Natural killer cell treated with Interleukin-12 subunit alpha and Interleukin-12 subunit beta and Interleukin-15 and Interleukin-18, amount 100 ng/mL, for 72 hours (primary cell): Measurements from ENCODE around the gene TTC33. TPM values are rescaled to one million over a fixed set of nuclear protein-coding genes. Genes with fewer than 3 reads are reported as not detected.
"Not testable (repeated sequence)": the region's sequence is repeated elsewhere in the genome, so short reads cannot be mapped to it uniquely, and the experiment has no call there.

Experiments used
- ATAC-seq, 2 donors: fragments of 150-1000 bp; cut with Tn5 transposase in 1 of 2; sonication (Bioruptor Pico), chemical (Tn5 transposase) in 1 of 2; 2 replicates each; pipeline ENCODE4 v1.10.0; 2021
- DNase-seq: peaks from one replicate; pipeline ENCODE4 v3.0.0; 2022; ENCODE audit warnings: low spot score
- H3K27ac Mint-ChIP-seq, 2 donors: 1 replicate in 1 of 2; 2 replicates in 1 of 2; pipeline ENCODE4 v1.8.0; 2022; ENCODE audit warnings: mixed read lengths in 2 of 2, mild to moderate bottlenecking in 1 of 2, moderate library complexity in 1 of 2
- H3K27me3 Mint-ChIP-seq, 2 donors: 1 replicate in 1 of 2; 2 replicates in 1 of 2; pipeline ENCODE4 v1.8.0; 2022; ENCODE audit warnings: mixed read lengths in 2 of 2
- H3K36me3 Mint-ChIP-seq: one replicate; pipeline ENCODE4 v1.8.0; 2022; ENCODE audit warnings: mixed read lengths
- H3K4me1 Mint-ChIP-seq, 2 donors: 1 replicate in 1 of 2; 2 replicates in 1 of 2; pipeline ENCODE4 v1.8.0; 2022; ENCODE audit warnings: low read depth in 2 of 2, mixed read lengths in 2 of 2, mild to moderate bottlenecking in 1 of 2
- H3K4me3 Mint-ChIP-seq: one replicate; pipeline ENCODE4 v1.8.0; 2022; ENCODE audit warnings: mixed read lengths
- H3K9me3 Mint-ChIP-seq: 2 replicates; pipeline ENCODE4 v1.8.0; 2022; ENCODE audit warnings: mixed read lengths
- total RNA-seq, 2 donors: library from RNA; stranded (reverse); gene quantifications; one replicate each; pipeline ENCODE4 v1.2.3, GENCODE V29; 2022

Gene TTC33
- total RNA-seq, 2 donors from 2014 or later = 13.5 to 16.9 TPM

DNA sequence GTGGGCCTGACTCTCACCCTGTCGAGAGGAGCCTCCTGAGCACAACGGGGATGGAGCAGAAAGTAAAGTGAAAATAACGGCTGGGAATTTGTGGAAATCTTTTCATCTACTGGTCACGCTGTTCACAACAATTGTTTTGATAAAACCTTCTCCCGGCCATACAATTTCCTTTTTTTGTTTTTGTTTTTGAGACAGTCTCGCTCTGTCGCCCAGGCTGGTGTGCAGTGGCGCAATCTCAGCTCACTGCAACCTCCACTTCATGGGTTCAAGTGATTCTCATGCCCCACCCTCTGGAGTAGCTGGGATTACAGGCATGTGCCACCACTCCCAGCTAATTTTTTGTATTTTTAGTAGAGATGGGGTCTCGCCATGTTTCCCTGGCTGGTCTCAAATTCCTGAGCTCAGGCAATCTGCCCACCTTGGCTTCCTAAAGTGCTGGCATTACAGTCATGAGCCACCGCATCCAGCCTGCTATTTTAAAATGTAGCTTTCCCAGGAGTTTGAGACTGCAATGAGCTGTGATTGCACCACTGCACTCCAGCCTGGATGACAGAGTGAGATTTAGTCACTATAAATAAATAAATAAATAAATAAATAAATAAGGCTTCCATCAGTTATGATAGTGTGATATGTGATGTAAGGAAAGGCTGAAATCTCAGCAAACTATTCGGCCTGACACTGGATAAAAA, 149.5 kb downstream of the TTC33 start:
- H3K4me3 Mint-ChIP-seq = no peak overlapping the region
- ATAC-seq = no peak

DNA sequence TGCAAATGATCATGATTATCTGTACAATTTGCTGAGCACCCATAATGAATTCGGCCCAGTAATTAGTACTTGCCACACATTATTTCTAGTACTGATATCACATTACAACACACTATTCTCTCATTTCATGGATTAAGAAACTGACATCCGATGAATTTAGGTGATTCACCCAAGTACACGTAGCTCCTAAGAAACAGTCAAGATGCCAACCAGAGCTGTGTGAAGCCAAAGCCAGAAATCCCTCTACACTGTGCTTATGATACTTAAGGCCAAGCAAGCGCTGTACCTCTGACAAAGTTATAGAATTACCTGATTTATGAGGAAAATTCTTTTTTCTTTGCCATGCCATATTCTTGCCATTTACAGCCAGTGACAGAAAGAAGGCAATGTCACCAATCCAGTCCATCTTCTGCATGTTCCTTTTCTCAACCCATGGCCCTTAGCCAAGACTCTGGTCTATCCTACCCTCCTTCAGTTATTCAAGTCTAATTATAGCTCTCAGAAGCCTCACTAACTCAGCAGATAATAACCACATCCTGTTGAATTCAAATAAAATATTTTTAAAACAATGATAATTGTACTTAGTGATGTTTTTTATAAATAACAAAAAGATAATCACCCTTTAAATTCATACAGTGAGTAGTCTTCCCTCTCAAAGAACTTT, 150.3 kb downstream of the TTC33 start:
- Mint-ChIP-seq H3K4me1 (peaks cover 22 to 27% of the 10 kb centered on the region in 2 donors), H3K27ac (peak overlapping the region in 1 of 2 donors; percentile 18), H3K4me3 (peak overlapping the region; percentile 11), H3K9me3 (no peaks in the 10 kb centered on the region), H3K36me3 (no peaks in the 10 kb centered on the region), H3K27me3 (no peaks in the 10 kb centered on the region)
- DNase-seq = no peak
- no peak for ATAC-seq

More for the DNA sequence above, 149.5 kb downstream of the TTC33 start:
- Mint-ChIP-seq H3K9me3 (no peaks in the 10 kb centered on the region), H3K36me3 (no peaks in the 10 kb centered on the region), H3K27me3 (no peaks in the 10 kb centered on the region), H3K27ac (peak overlapping the region in 1 of 2 donors; percentile 35), H3K4me1 (peaks cover 22 to 27% of the 10 kb centered on the region in 2 donors)
- DNase-seq = no peak

DNA sequence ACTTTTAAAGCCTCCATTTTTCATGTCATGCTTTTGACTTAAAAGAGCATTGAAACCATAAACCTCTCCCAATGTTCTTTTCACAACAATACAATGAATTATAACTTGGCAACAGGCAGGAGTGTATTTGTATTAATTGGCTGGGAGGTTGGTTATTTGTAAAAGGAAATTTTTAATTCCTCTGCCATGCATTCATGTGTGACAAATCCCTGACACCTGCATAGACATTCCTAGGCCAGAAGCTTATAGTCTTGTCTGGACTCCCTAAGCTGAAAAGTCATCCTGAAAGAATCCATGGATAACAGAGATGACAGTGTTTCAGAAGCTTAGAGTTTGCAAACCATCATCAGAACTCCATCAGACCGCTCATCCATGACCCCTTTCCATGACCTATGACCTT, 152.4 kb downstream of the TTC33 start:
- no peaks in the 10 kb centered on the region for H3K9me3 Mint-ChIP-seq
- peaks cover 24 to 32% of the 10 kb centered on the region in 2 donors for H3K4me1 Mint-ChIP-seq
- no peak overlapping the region for H3K27ac Mint-ChIP-seq
- no peak overlapping the region for H3K4me3 Mint-ChIP-seq
- peaks cover 0 to 5% of the 10 kb centered on the region in 2 donors for H3K27me3 Mint-ChIP-seq
- DNase-seq (no peak), ATAC-seq (no peak)
- no peaks in the 10 kb centered on the region for H3K36me3 Mint-ChIP-seq

DNA sequence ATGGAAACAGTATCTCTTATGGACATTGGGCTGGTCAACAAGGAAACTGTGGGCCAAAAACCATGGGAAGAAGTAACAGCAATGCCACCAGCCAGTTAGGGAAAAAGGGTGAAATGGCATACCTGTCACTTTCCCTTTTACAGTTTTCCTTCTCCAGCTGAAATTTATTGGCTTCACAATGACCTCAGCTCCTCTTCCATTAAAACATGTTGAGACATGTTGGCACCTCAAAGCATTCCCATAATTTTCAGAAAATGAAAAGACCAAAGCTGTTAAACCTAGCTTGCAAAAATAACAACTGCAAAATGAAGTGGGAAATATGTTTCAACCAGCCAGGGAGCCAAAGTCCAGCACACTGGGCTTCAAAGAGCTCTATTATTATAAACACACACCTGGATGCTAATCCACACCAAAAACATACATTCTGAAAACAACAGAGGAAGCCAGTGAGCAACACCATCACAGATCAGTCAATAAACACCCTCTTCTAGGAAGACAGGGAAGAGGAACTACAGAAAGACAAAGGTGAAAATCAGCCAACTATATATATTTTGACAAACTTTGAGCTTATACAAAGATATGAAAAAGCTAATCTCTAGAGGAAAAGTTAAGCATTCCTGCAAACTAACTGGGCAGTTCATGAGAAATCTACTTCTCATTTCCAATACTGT, 154.4 kb downstream of the TTC33 start:
- ATAC-seq = no peak
- H3K4me3 Mint-ChIP-seq = no peak overlapping the region
- peaks cover 9 to 14% of the 10 kb centered on the region in 2 donors for H3K27me3 Mint-ChIP-seq
- H3K27ac Mint-ChIP-seq = no peak overlapping the region
- no peak for DNase-seq
- peaks cover 17 to 23% of the 10 kb centered on the region in 2 donors for H3K4me1 Mint-ChIP-seq
- H3K36me3 Mint-ChIP-seq = no peaks in the 10 kb centered on the region
- H3K9me3 Mint-ChIP-seq = no peaks in the 10 kb centered on the region

DNA sequence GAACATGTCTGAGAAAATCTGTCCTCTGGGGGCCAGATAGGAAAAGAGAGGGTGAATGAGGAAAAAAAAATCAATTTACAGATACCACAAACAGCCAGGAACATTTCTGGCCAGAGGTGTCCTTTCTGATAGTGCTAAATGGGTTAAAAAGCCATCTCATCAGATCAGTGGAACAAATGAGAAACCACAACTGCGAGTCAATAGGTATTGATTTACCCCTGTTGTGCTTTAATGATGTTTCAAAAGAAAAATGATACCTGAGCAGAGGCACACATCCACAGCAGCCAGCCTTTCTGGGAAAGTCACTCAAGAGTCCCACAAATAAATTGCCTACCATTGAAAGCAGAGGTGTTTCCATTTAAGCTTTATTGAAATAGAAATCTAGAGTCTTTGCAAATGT, 155.4 kb downstream of the TTC33 start:
- no peaks in the 10 kb centered on the region for H3K9me3 Mint-ChIP-seq
- no peaks in the 10 kb centered on the region for H3K36me3 Mint-ChIP-seq
- no peak overlapping the region for H3K4me3 Mint-ChIP-seq
- DNase-seq (no peak), ATAC-seq (no peak)
- H3K27ac Mint-ChIP-seq = no peak overlapping the region
- peaks cover 9 to 14% of the 10 kb centered on the region in 2 donors for H3K27me3 Mint-ChIP-seq
- peaks cover 9 to 13% of the 10 kb centered on the region in 2 donors for H3K4me1 Mint-ChIP-seq

DNA sequence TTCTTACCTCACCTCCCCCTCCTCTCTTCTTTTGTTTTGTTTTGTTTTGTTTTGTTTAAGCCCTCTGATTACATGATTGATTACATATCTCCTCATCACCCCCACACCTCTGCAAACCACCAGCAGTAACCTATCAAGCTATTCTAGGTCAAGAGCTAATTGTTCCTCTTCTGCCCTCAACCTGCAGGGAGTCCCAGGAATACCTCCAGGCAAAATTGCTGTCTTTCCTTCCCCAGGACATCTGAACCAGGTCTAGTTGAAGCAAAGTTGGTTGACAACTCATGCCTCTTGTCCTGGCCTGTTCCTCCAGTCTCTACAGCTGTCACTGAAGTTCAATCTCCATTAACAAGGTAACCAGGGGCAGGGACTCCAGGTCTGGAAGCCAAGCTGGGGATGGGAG, 156.1 kb downstream of the TTC33 start:
- peaks cover 6 to 12% of the 10 kb centered on the region in 2 donors for H3K4me1 Mint-ChIP-seq
- DNase-seq (no peak), ATAC-seq (no peak)
- H3K27ac Mint-ChIP-seq = no peak overlapping the region
- H3K36me3 Mint-ChIP-seq = peaks cover 3% of the 10 kb centered on the region
- peaks cover 9 to 14% of the 10 kb centered on the region in 2 donors for H3K27me3 Mint-ChIP-seq
- H3K4me3 Mint-ChIP-seq = no peak overlapping the region
- no peaks in the 10 kb centered on the region for H3K9me3 Mint-ChIP-seq

DNA sequence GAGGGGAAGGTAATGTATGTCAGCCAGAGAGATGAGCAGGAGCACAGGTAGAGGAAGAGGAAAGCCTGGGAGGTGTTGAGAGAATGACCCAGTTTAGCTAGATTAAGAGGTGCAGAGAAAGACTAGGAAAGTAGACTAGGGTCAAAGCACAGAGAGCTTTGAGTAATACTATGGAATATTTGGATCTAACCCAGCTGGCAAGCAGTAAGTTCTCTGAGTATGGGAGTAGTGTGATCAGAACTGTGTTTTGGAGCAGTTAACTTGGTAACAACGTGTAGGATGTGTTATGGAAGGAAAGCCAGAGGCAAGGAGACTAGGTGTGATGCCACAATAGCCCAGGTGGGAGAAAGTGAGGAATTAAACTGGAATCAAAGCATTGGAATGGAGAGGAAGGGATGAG, 160.9 kb downstream of the TTC33 start:
- Mint-ChIP-seq H3K27ac (no peak overlapping the region), H3K36me3 (peaks cover 6% of the 10 kb centered on the region), H3K9me3 (no peaks in the 10 kb centered on the region), H3K4me3 (no peak overlapping the region), H3K27me3 (peaks cover 9 to 14% of the 10 kb centered on the region in 2 donors), H3K4me1 (peaks cover 7 to 30% of the 10 kb centered on the region in 2 donors)
- no peak for DNase-seq
- ATAC-seq = no peak

DNA sequence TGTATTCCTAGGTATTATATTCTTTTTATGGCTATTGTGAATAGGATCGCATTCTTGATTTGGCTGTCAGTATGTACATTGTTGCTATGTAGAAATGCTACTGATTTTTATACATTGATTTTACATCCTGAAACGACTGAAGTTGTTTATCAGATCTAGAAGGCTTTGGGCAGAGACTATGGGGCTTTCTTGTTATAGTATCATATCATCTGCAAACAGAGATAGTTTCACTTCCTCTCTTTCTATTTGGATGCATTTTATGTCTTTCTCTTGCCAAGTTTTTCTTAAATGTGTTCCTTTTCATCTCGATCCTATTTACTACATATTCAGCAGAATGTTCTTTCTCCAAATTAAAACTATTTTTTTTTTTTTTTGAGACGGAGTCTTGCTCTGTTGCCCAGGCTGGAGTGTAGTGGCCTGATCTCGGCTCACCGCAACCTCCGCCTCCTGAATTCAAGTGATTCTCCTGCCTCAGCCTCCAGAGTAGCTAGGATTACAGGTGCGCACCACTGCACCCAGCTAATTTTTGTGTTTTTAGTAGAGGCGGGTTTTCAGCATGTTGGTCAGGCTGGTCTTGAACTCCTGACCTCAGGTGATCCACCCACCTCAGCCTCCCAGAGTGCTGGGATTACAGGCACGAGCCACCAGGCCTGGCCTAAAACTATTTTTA, 163.9 kb downstream of the TTC33 start:
- not testable (repeated sequence) for H3K9me3 Mint-ChIP-seq, ATAC-seq, H3K4me3 Mint-ChIP-seq, H3K36me3 Mint-ChIP-seq, DNase-seq, H3K27ac Mint-ChIP-seq, H3K27me3 Mint-ChIP-seq
- peaks cover 4 to 25% of the 10 kb centered on the region in 2 donors for H3K4me1 Mint-ChIP-seq

DNA sequence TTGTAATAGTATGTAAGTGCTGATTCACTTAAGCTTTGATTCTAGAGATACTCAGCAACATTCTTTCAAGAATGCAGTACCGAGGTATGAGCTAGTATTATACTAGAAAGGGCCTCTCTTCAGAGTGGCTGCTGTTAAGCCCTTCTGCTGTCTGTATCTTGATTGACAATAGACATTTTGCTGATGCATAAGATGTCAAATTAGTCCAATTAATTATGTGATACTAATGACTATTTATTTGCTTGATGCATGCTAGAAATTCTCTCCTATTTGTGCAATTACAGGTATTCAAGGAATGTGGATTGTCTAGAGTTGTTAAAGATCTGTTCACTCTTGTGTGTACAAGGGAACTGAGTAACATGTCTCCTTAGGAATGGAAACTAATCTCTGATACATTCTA, 168.4 kb downstream of the TTC33 start:
- Mint-ChIP-seq H3K27me3 (no peaks in the 10 kb centered on the region), H3K36me3 (peaks cover 8% of the 10 kb centered on the region), H3K4me3 (no peak overlapping the region), H3K27ac (no peak overlapping the region), H3K4me1 (peaks cover 4 to 20% of the 10 kb centered on the region in 2 donors), H3K9me3 (no peaks in the 10 kb centered on the region)
- ATAC-seq (no peak), DNase-seq (no peak)

DNA sequence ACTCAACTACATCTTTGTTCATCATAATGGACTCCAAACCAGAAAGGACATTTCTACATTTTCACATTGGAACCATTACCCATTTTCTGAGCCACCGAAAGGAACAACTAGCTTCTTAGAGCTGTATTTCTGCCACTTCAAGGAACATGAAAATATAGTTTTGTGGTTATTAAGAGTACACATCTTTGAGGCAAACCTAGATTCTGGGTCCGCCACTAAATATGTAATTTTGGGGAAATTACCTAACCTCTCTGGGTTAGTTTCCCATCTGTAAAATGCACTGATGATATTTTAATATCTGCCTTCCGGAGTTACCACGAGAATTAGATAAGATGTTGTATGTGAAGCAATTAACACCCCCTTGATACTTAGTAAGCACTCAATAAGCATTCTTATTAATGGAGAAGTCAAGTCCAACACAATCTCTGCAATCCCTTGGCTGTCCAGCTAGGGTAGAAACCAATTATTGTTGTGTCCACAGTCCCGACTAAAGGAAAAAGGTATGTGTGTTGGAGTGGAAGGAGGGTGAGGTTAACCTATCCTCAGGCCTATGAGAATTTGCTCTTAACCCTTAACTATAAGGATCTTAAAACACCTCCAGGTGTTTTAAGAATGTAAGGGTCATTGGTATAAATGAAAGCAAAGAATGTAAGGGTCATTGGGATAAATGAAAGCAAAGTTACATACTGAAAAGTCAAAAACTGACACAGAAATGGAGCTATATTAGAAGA, 170.1 kb downstream of the TTC33 start:
- DNase-seq (no peak), ATAC-seq (no peak)
- Mint-ChIP-seq H3K4me1 (peaks cover under 1 to 7% of the 10 kb centered on the region in 2 donors), H3K4me3 (no peak overlapping the region), H3K9me3 (no peaks in the 10 kb centered on the region), H3K27me3 (no peaks in the 10 kb centered on the region), H3K27ac (no peak overlapping the region), H3K36me3 (peaks cover 9% of the 10 kb centered on the region)

DNA sequence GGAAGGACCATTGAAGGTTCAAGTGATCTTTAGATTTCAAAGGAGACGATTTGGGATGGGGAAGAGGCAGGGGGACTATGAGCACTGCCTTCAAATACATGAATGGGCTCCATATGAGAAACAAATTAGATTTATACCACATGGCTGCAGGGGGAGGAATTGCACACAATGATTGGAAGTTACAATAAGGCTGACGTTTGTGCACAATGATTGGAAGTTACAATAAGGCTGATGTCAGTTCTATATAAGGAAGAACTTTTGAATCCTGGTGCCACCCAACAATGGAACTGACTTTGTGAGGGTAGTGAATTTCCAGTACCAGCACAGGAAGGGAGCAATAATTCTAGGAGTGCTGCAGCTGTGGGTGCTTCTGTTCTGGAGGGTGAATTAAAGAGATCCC, 171.7 kb downstream of the TTC33 start:
- peaks cover 9% of the 10 kb centered on the region for H3K36me3 Mint-ChIP-seq

DNA sequence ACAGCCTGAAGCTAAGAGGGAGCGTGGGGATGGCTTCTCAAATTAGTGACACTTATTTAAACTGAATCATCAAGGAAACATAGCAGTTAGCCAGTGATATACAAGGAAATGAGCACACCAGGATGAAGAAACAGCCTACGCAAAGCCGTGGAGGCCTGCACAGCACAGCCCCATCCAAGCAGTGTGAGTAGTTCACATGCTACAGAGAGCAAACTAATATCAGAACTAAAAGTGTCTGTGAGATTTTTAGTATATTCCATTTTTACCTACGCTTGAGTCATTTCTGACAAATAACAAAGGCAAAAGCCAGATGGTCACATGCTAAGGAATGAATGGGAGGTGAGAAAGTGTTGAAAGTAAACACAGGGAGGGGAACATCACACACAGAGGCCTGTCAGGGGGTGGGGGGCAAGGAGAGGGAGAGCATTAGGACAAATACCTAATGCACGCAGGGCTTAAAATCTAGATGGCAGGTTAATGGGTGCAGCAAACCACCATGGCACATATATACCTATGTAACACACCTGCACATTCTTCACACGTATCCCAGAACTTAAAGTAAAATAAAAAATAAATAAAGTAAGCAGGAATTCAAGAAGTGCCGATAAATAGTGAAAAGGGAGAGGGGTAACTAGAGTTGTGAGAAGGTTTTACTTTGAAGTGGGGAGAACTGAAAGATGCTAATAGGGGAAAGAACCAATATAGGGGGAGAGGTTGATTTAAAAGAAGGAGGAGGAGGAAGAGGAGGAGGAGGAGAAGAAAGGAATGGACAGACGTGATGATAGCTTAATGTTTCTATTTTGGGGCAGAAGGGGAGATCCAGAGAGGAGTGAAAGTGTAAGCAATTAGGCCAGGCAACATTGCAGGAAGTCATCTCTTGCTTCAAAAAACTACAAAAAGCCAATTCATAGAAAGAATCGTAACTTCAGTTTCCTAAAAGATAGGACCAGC, 177.0 kb downstream of the TTC33 start:
- no peak for DNase-seq

More for the DNA sequence above, 171.7 kb downstream of the TTC33 start:
- no peak for ATAC-seq
- Mint-ChIP-seq H3K27me3 (no peaks in the 10 kb centered on the region), H3K9me3 (no peaks in the 10 kb centered on the region), H3K4me3 (no peak overlapping the region), H3K27ac (no peak overlapping the region), H3K4me1 (peaks cover 8 to 12% of the 10 kb centered on the region in 2 donors)
- DNase-seq = no peak

More for the DNA sequence above, 177.0 kb downstream of the TTC33 start:
- H3K36me3 Mint-ChIP-seq = peaks cover 9% of the 10 kb centered on the region
- peak overlapping the region; percentile 79 for H3K4me3 Mint-ChIP-seq
- H3K27ac Mint-ChIP-seq = peak overlapping the region; percentile 69 to 73
- ATAC-seq = peak; percentile 89 to 97
- peaks cover 19 to 27% of the 10 kb centered on the region in 2 donors for H3K4me1 Mint-ChIP-seq
- no peaks in the 10 kb centered on the region for H3K9me3 Mint-ChIP-seq
- H3K27me3 Mint-ChIP-seq = peaks cover 0 to 2% of the 10 kb centered on the region in 2 donors
